Sigmoid colon (tissue), 7 donors: Measurements from ENCODE around the gene BBS2. TPM values are rescaled to one million over a fixed set of nuclear protein-coding genes. Genes with fewer than 3 reads are reported as not detected.
"Not testable (repeated sequence)": the region's sequence is repeated elsewhere in the genome, so short reads cannot be mapped to it uniquely, and the experiment has no call there.

Experiments
- DNase-seq: peaks from one replicate; pipeline ENCODE4 v3.0.0-alpha.2; 2019
- H3K27ac ChIP-seq, 4 donors: fragments of 200-600 bp; sonication (generic); one replicate each; pipeline ENCODE4 v1.5.1; 2016 to 2019; ENCODE audit warnings: mild to moderate bottlenecking in 1 of 4
- H3K27me3 ChIP-seq, 3 donors: fragments of 200-600 bp; sonication (generic); one replicate each; pipeline ENCODE4 v1.5.1; 2019; ENCODE audit warnings: mild to moderate bottlenecking in 1 of 3
- H3K36me3 ChIP-seq, 4 donors: fragments of 200-600 bp; sonication (generic); one replicate each; pipeline ENCODE4 v1.5.1; 2016 to 2019
- H3K4me1 ChIP-seq, 4 donors: fragments of 200-600 bp; sonication (generic); one replicate each; pipeline ENCODE4 v1.5.1; 2017 to 2019
- H3K4me3 ChIP-seq, 4 donors: fragments of 200-600 bp; sonication (generic); one replicate each; pipeline ENCODE4 v1.5.1; 2017 to 2019; ENCODE audit warnings: mild to moderate bottlenecking in 2 of 4, moderate library complexity in 1 of 4
- H3K9me3 ChIP-seq, 4 donors: fragments of 200-600 bp in 3 of 4; sonication (generic) in 3 of 4; one replicate each; pipeline versions ENCODE4 v1.5.1 to v1.6.1; 2013 to 2019
- EP300 ChIP-seq, 4 donors: sonication (generic); formaldehyde crosslinking; IDR thresholded peaks; one replicate each; pipeline ENCODE4 v1.6.1; 2017; ENCODE audit warnings: antibody characterized with exemption in 4 of 4
- POLR2A ChIP-seq, 2 donors: fragments of 450-650 bp; IDR thresholded peaks; one replicate each; pipeline ENCODE4 v1.6.1; 2016; ENCODE audit warnings: antibody characterized with exemption in 2 of 2, mild to moderate bottlenecking in 2 of 2, moderate library complexity in 2 of 2
- POLR2AphosphoS5 ChIP-seq, 4 donors: sonication (generic); formaldehyde crosslinking; IDR thresholded peaks; one replicate each; pipeline ENCODE4 v1.6.1; 2017; ENCODE audit warnings: antibody characterized with exemption in 4 of 4
- WGBS, 2 donors: extraction: QIAGEN DNeasy Blood & Tissue Kit; methylation state at CpG; one replicate each; pipeline ENCODE4 v1.1.7; 2013; 5-methylcytosine and 5-hydroxymethylcytosine counted together
- intact Hi-C: fragments of 100-400 bp; cut with DNase I; formaldehyde crosslinking; loops from one replicate; pipeline ENCODE4 v1.15.1; 2023
- polyA plus RNA-seq, 3 donors: library from polyadenylated mRNA; stranded (reverse); fragments of 200-250 nt; gene quantifications; one replicate each; pipeline ENCODE4 v1.2.3, GENCODE V29; 2013
- total RNA-seq, 4 donors: library from RNA; depleted of rRNA; stranded (reverse); fragments of >200 nt; gene quantifications; one replicate each; pipeline ENCODE4 v1.1.0, GENCODE V29; 2016
- TF ChIP-seq, protein P1 (sequence below), 4 experiments: fragments of 450-650 bp in 3 of 4; fragments of 200-600 bp in 1 of 4; IDR thresholded peaks; one replicate each; pipeline ENCODE4 v1.5.1; 2016 to 2019; ENCODE audit warnings: antibody characterized with exemption in 4 of 4, mild to moderate bottlenecking in 3 of 4, moderate library complexity in 2 of 4
- donor health status: healthy with polysubstance abuse.
- donor health status: Bipolar disorder and iron deficiency.
- donor health status: healthy.

BBS2 gene
- total and polyA plus RNA-seq, 7 donors: 13.2 to 74.2 (median 40.8) TPM

DNA sequence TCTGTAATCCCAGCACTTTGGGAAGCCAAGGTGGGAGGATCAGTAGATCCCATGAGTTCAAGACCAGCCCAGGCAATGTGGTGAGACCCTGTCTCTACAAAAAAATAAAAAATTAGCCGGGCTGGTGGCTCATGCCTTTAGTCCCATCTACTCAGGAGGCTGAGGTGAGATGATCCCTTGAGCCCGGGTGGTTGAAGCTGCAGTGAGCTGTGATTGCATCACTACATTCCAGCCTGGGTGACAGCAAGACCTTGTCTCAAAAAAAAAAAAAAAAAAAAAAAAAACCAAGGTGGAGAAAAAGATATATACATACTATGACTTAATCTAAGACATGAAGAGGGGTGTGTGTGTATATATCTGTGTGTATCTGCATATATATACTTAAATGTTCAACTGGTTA is 26.7 kb downstream of the BBS2 start:
- WGBS, 2 donors: 88 to 95% methylated on average over 2 of the region's 2 CpGs
- Histone ChIP-seq H3K4me1 (no peaks in the 10 kb centered on the region), H3K9me3 (no peaks in the 10 kb centered on the region), H3K27ac (no peak overlapping the region), H3K4me3 (no peak overlapping the region), H3K36me3 (peaks cover 10 to 56% (median 21%) of the 10 kb centered on the region in 4 donors), H3K27me3 (no peaks in the 10 kb centered on the region)
- no peak for DNase-seq
- TF ChIP-seq, protein P1, sequence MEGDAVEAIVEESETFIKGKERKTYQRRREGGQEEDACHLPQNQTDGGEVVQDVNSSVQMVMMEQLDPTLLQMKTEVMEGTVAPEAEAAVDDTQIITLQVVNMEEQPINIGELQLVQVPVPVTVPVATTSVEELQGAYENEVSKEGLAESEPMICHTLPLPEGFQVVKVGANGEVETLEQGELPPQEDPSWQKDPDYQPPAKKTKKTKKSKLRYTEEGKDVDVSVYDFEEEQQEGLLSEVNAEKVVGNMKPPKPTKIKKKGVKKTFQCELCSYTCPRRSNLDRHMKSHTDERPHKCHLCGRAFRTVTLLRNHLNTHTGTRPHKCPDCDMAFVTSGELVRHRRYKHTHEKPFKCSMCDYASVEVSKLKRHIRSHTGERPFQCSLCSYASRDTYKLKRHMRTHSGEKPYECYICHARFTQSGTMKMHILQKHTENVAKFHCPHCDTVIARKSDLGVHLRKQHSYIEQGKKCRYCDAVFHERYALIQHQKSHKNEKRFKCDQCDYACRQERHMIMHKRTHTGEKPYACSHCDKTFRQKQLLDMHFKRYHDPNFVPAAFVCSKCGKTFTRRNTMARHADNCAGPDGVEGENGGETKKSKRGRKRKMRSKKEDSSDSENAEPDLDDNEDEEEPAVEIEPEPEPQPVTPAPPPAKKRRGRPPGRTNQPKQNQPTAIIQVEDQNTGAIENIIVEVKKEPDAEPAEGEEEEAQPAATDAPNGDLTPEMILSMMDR (IDR thresholded peaks at IDR 0.05): no peak
- TF ChIP-seq EP300 (IDR thresholded peaks at IDR 0.05): no peak
- TF ChIP-seq POLR2A (IDR thresholded peaks at IDR 0.05): no peak
- TF ChIP-seq POLR2AphosphoS5 (IDR thresholded peaks at IDR 0.05): no peak
- intact Hi-C loops: no loop called here

DNA sequence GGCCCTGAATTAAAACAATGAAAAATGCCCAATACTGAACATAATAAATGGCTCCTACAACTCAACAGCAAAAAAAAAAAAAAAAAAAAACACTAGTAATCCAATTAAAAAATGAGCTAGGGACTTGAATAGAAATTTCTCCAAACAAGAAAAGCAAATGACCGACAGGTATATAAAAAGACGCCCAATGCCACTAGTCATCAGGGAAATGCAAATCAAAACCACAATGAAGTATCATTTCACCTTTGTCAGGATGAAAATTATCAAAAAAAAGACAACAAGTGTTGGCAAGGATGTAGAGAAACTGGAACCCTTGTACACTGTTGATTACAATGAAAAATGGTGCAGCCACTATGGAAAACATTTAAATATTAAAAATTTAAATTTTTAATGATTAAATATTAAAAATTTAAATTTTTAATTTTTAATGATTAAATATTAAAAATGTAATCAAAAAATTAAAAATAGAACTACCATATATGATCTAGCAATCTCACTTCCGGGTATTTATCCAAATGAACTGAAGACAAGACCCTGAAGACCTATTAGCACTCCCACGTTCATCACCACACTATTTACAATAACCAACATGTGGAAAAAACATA is 28.1 kb downstream of the BBS2 start:
- Histone ChIP-seq H3K27ac (no peak overlapping the region), H3K9me3 (no peaks in the 10 kb centered on the region), H3K27me3 (no peaks in the 10 kb centered on the region), H3K4me1 (no peaks in the 10 kb centered on the region), H3K4me3 (no peak overlapping the region), H3K36me3 (peaks cover 6 to 42% (median 12%) of the 10 kb centered on the region in 4 donors)
- intact Hi-C loops: no loop called here
- no peak for DNase-seq
- WGBS, 2 donors: 85 to 95% methylated on average over 4 of the region's 4 CpGs
- TF ChIP-seq POLR2AphosphoS5 (IDR thresholded peaks at IDR 0.05): no peak
- TF ChIP-seq, protein P1 (IDR thresholded peaks at IDR 0.05): no peak
- TF ChIP-seq POLR2A (IDR thresholded peaks at IDR 0.05): no peak
- TF ChIP-seq EP300 (IDR thresholded peaks at IDR 0.05): no peak

DNA sequence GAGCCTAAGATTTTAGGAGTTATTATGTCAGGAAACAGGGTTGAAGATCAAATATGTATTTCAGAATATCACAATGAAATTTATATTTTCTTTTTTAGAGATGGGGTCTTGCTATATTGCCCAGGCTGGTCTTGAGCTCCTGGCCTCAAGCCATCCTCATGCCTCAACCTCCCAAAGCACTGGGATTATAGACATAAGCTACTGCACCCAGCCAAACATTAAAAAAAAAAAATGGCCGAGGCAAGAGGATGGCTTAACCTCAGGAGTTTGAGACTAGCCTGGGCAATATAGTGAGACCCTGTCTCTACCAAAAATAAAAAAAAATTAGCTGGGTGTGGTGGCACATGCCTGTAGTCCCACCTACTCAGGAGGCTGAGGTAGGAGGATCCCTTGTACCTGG is 31.0 kb downstream of the BBS2 start:
- H3K9me3 ChIP-seq, H3K4me1 ChIP-seq, H3K4me3 ChIP-seq, DNase-seq, intact Hi-C loops, H3K27me3 ChIP-seq, H3K27ac ChIP-seq: not testable (repeated sequence)
- 93 to 96% methylated on average over 1 of the region's 1 CpG for WGBS, 2 donors
- peaks cover 0 to 48% (median 3%) of the 10 kb centered on the region in 4 donors for H3K36me3 ChIP-seq

DNA sequence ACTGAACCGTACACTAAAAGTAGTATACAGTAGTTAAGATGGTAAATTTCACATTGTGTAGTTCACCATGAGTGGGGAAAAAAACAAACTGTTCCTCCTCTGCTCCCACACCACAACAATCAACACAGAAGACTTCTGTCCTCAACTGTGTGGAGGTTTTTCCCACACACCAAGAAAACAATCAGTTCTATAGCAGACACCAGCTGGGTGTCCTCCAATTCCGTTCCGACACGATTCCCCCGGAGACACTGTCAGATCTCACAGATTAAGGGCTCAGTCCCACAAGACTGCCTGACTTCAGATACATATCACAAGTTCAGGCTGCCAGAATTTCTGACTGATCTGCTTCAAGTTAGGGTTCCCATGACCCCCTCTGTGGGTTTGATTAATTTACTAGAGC is 31.8 kb downstream of the BBS2 start:
- H3K9me3 ChIP-seq: no peaks in the 10 kb centered on the region
- no peak overlapping the region for H3K27ac ChIP-seq
- H3K27me3 ChIP-seq: no peaks in the 10 kb centered on the region
- H3K36me3 ChIP-seq: peaks cover 0 to 52% (median 4%) of the 10 kb centered on the region in 4 donors
- no peaks in the 10 kb centered on the region for H3K4me1 ChIP-seq
- intact Hi-C loops: no loop called here
- no peak for DNase-seq
- TF ChIP-seq POLR2A (IDR thresholded peaks at IDR 0.05): no peak
- TF ChIP-seq, protein P1 (IDR thresholded peaks at IDR 0.05): no peak
- TF ChIP-seq EP300 (IDR thresholded peaks at IDR 0.05): no peak
- TF ChIP-seq POLR2AphosphoS5 (IDR thresholded peaks at IDR 0.05): no peak
- no peak overlapping the region for H3K4me3 ChIP-seq
- 82 to 89% methylated on average over 5 of the region's 5 CpGs for WGBS, 2 donors

DNA sequence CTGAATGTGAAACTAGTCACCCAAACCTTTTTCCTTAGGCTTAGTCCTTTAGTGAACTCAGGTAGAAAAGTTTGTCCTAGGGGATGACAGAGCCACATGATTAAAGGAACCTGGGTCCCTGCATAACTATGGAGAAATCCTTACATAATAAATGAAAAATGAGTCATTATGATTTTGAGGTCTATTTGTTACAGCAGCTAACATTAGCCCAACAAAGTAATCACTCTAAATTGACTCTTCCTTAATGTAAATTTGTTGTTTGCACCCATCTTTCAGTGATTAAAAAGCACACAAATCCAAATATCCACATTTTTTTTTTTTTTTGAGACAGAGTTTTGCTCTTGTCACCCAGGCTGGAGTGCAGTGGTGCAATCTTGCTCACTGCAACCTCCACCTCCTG is 36.4 kb downstream of the BBS2 start:
- Histone ChIP-seq H3K4me3 (no peak overlapping the region), H3K4me1 (no peaks in the 10 kb centered on the region), H3K27me3 (no peaks in the 10 kb centered on the region), H3K9me3 (no peaks in the 10 kb centered on the region), H3K27ac (no peak overlapping the region), H3K36me3 (peaks cover 5 to 81% (median 8%) of the 10 kb centered on the region in 4 donors)
- TF ChIP-seq, protein P1 (IDR thresholded peaks at IDR 0.05): no peak
- TF ChIP-seq POLR2AphosphoS5 (IDR thresholded peaks at IDR 0.05) (no peak), POLR2A (IDR thresholded peaks at IDR 0.05) (no peak), EP300 (IDR thresholded peaks at IDR 0.05) (no peak)
- intact Hi-C loops: no loop called here
- DNase-seq: no peak
